HG03064 (cell line): ENCODE measurements around the gene PNPLA1.

Experiments used
- ATAC-seq: cut with Tn5 transposase; IDR thresholded peaks from one replicate; pipeline ENCODE4 v1.9.1; 2021; ENCODE audit warnings: low read depth; ENCODE audit not compliant: unreplicated experiment

PNPLA1 gene

DNA sequence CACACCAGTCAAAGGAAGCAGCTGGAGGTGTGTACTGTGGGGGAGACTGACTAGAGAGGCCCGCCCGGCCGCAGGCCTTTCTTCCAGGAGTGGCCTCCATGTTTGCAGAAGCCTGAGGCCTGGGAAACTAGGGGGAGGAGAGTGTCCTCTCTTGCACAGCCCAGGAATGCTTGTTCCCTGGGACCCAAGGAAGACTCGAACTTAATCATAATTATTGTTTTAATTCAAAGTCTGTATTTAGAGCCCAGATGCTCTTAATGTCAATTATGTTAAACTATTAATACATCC is 43.7 kb downstream of the PNPLA1 start:
- no peak for ATAC-seq

- no peak for ATAC-seq
Measured at GRCh38 chr6:36314221-36315014, 44.6 kb downstream of the PNPLA1 start.

DNA sequence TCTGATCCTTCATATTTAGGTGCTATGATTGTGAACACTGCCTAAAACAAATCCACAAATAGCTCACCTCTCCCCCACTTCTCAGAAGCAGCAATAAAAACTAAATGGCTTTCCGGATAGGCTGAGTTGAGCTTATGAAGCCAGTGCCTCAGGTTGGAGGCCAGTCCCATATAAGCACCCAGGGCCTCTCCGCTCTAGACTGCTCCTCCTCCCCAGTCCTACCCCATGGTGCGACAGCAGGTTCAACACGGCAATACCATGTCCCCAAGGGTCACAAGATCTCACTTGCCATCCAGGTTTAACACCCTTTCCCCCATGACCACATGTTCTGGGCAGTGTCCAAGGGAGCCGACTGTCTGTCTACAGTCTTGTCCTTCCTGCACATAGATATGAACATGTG is 46.1 kb downstream of the PNPLA1 start:
- no peak for ATAC-seq

- no peak for ATAC-seq
Measured at GRCh38 chr6:36317623-36318022, 47.8 kb downstream of the PNPLA1 start.

- ATAC-seq: no peak
Measured at GRCh38 chr6:36318690-36319435, 49.0 kb downstream of the PNPLA1 start.

DNA sequence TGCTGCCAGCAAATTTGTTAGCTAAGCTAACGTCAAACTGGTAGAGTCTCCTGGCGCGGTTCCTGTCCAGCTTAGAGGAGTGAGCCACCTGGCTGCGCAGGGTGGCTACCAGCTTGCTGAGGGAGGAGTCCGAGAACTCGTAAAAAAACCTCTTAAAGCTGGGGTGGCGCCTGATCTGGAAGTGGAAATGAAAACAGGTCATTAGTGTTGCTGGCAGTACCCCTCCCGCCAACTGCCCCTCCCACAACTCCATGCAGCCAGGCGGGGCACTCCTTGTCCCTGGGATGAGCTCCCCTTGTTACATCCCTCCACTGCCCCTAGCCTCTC is 49.5 kb downstream of the PNPLA1 start:
- ATAC-seq: no peak

- ATAC-seq: no peak
Measured at GRCh38 chr6:36319821-36320220, 50.0 kb downstream of the PNPLA1 start.

DNA sequence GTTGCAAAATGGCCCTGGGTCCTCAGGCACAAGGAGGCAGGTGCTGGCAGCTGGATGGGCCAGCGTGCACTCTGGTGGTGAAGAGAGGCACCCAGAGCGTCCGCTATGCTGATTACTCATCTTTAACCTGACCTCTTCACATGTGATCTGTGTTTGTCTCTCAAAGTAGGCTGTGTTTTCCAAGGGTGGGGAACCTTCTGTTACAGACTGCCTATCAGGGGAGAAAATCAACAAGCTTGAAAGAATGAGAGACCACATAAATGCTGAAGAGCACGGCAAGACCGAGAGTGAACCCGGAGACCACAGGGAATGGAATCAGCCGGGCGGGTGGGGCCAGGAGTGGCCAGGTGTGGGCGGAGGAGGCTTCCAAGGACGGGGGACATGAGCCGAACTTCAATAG is 50.6 kb downstream of the PNPLA1 start:
- no peak for ATAC-seq

DNA sequence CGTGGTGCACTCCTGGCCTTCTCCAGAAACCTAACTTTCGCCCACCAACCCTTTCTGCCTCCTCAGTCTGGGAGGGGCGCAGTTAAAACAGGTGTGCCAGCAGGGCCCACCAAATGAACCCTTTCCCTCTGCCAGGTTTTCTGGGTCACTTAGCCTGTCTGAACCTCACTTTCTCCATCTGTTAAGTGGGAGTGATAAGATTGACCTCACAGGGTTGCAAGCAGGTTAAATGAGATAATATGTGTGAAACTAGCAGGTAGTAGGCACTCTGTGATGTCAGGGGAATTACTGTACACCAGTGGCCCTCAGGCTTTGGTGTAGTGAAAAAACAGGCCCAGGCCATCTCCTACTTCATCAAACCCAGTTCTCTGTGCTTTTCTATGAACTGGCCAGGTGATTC is 52.7 kb downstream of the PNPLA1 start:
- no peak for ATAC-seq

DNA sequence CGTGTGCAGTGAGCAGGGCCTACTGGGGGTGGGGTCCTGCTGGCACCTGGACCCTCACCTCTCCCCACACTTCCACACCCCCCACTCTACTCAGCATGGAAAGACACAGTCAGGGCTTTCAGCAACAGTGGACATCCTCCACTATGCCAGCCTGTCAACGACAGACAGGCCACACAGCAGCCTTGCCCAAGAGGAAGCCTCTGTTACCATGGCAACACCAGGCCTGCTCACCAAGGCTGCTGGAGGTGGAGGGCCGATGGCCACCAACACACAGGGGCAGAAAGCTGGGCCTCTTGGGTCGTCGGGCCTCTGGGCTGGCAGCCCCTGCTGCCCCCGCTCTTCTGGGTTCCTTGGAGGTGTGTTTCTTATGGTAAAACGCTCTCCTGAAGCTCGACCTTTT is 53.2 kb downstream of the PNPLA1 start:
- ATAC-seq: no peak

GRCh38 chr6:36324191-36324590 is 54.3 kb downstream of the PNPLA1 start:
- ATAC-seq: no peak

GRCh38 chr6:36324715-36325114 is 54.9 kb downstream of the PNPLA1 start:
- no peak for ATAC-seq

DNA sequence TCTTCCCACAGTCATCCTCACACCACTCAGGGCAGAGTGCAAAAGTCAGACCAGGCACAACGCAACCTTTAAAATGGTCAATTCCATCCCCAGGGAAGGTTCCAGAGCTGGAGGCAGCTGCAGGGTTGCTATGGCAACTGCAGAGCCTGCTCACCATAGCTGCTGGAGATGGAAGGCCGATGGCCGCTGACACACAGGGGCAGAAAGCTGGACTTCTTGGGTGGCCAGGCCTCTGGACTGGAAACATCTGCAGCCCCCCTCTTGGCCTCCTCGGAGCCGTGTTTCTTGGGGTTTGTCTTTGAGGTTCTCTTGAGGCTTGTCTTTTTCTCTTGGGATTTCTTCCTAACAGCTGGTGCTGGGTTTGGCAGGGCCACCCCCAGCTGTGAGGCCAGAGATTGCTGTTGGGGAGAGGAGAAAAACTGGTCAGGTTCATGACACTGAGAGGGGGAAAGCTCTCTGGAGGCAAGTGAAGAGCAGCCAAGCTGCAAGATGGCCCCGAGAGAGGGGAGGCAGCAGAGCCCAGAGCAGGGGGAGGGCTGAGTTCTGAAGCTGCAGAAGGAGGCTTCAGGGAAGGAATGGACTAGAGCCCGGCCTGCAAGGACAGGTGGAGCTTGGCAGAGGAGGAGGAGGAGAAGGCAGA is 56.6 kb downstream of the PNPLA1 start:
- no peak for ATAC-seq

- no peak for ATAC-seq
Measured at GRCh38 chr6:36327226-36327918, 57.5 kb downstream of the PNPLA1 start.

DNA sequence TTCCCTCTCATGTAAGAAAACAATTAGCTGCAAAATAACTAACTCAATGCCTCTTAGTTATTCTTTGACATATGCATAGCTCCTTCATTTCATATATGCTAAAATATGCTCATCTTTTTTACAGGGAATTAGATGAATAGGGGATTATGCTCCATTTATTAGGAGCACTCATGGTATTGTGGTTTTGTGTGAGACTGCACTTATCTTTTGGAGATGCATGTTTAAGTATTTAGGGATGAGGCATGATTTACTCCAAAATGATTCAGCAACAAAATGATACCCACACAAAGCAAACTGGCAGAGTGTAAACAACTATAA is 58.0 kb downstream of the PNPLA1 start:
- ATAC-seq: no peak

GRCh38 chr6:36328600-36328999 is 58.7 kb downstream of the PNPLA1 start:
- ATAC-seq: no peak

DNA sequence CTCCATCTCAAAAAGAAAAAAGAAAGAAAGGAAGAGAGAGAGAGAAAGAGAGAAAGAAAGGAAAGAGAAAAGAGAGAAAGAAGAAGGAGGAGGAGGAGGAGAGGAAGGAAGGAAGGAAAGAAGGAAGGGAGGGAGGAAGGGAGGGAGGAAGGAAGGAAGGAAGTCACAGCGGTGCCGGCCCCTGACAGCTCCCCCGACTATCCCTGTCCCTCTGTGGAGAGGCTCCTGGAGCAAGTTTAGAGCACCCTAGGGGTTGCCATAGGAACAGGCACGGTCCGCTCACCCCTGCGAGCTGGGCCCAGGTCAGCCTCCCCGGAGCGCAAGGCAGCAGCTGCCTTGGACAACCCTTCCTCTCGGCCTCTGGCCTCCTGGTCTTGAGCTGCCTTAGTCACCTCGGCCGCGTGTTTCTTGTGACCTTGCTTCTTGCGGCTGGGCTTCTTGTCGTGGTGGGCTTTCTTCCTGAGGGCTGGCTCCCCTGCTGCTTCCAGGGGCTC is 60.0 kb downstream of the PNPLA1 start:
- no peak for ATAC-seq

GRCh38 chr6:36330366-36330765 is 60.5 kb downstream of the PNPLA1 start:
- no peak for ATAC-seq

- no peak for ATAC-seq
Measured at GRCh38 chr6:36331381-36331780, 61.5 kb downstream of the PNPLA1 start.

DNA sequence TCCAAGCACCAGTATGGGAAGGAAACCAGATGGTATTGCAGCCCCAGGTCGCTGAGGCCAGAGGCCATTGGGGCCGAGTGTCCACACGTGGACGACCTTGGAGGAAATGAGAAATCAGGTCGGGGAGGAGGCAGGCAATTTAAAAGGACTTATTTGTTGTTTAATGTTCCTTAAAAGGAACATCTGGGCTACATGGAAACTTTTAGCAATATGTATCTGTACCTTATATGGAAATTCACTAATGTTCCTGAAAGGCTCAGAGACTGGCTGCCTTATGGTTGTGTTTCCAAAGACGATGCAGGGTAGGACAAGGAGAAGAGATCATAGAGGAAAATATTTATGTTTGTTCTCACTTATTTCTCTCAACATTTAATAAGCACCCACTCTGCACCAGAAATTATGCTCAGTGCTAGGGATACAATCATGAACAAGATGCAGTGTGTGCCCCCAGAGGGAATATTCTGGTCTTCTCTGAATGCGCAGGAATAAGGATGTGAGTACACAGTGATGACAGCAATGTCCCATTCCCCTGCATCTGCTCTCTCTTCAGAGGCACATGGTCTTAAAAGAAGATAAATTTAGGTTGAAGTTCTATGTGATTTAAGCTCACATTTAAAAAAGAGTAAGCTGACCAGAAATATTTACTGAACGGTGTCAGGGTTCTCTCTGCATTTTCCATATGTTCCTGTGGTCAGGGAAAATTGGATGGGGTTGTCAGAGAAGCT is 63.5 kb downstream of the PNPLA1 start:
- ATAC-seq: no peak
